Spleen (tissue), 11 donors: Measurements from ENCODE around the gene WDR43. TPM values are rescaled to one million over a fixed set of nuclear protein-coding genes. Genes with fewer than 3 reads are reported as not detected.
A peak's percentile ranks its signal among the peaks of the same experiment; 100 is the strongest.

ENCODE experiments used
- DNase-seq: peaks from one replicate; pipeline ENCODE4 v3.0.0-alpha.2; 2020
- H3K27ac ChIP-seq, 8 donors: fragments of 200-600 bp; sonication (generic) in 7 of 8; 1 replicate in 4 of 8; 2 replicates in 4 of 8; pipeline versions ENCODE4 v1.5.0 to v1.8.0; 2016 to 2021; ENCODE audit warnings: inconsistent platforms in 4 of 8, mild to moderate bottlenecking in 4 of 8, moderate library complexity in 1 of 8
- H3K27me3 ChIP-seq, 7 donors: fragments of 200-600 bp; sonication (generic) in 6 of 7; replicated peaks in 1 of 7; 1 replicate in 4 of 7; 2 replicates in 3 of 7; pipeline versions ENCODE4 v1.5.0 to v1.8.0; 2016 to 2021; ENCODE audit warnings: inconsistent platforms in 3 of 7, mild to moderate bottlenecking in 1 of 7
- H3K36me3 ChIP-seq, 6 donors: fragments of 200-600 bp; sonication (generic) in 5 of 6; 1 replicate in 4 of 6; 2 replicates in 2 of 6; pipeline versions ENCODE4 v1.5.0 to v1.8.0; 2016 to 2021; ENCODE audit warnings: inconsistent platforms in 2 of 6
- H3K4me1 ChIP-seq, 6 donors: fragments of 200-600 bp; sonication (generic) in 5 of 6; 1 replicate in 3 of 6; 2 replicates in 3 of 6; pipeline versions ENCODE4 v1.5.0 to v1.8.0; 2016 to 2021; ENCODE audit warnings: inconsistent platforms in 3 of 6
- H3K4me3 ChIP-seq, 8 donors: fragments of 200-600 bp; sonication (generic) in 7 of 8; 1 replicate in 4 of 8; 2 replicates in 4 of 8; pipeline versions ENCODE4 v1.5.0 to v1.8.0; 2016 to 2021; ENCODE audit warnings: inconsistent platforms in 4 of 8, mild to moderate bottlenecking in 4 of 8, moderate library complexity in 2 of 8
- H3K9me3 ChIP-seq, 8 donors: fragments of 200-600 bp; sonication (generic) in 7 of 8; 1 replicate in 4 of 8; 2 replicates in 4 of 8; pipeline versions ENCODE4 v1.5.0 to v1.8.0; 2016 to 2021; ENCODE audit warnings: inconsistent platforms in 4 of 8
- CTCF ChIP-seq, 11 experiments: fragments of 200-600 bp in 7 of 11; fragments of 450-650 bp in 4 of 11; sonication (generic) in 4 of 11; IDR thresholded peaks in 8 of 11; conservative IDR thresholded peaks in 3 of 11; 1 replicate in 7 of 11; 2 replicates in 4 of 11; pipeline versions ENCODE4 v1.4.0 to v1.8.0; 2016 to 2021; ENCODE audit warnings: antibody characterized with exemption in 11 of 11, inconsistent platforms in 4 of 11, mild to moderate bottlenecking in 1 of 11
- POLR2A ChIP-seq, 3 donors: fragments of 450-650 bp; IDR thresholded peaks; one replicate each; pipeline ENCODE4 v1.5.1; 2017; ENCODE audit warnings: antibody characterized with exemption in 3 of 3, mild to moderate bottlenecking in 1 of 3
- POLR2AphosphoS5 ChIP-seq, 3 donors: sonication (generic); formaldehyde crosslinking; IDR thresholded peaks; one replicate each; pipeline ENCODE4 v1.5.1; 2017; ENCODE audit warnings: antibody characterized with exemption in 3 of 3
- WGBS, 5 donors: extraction: QIAGEN DNeasy Blood & Tissue Kit in 3 of 5; methylation state at CpG; one replicate each; pipeline versions ENCODE4 v1.1.5 to v1.1.7; 2013 to 2018; 5-methylcytosine and 5-hydroxymethylcytosine counted together
- intact Hi-C: fragments of 100-400 bp; cut with DNase I; formaldehyde crosslinking; loops from one replicate; pipeline ENCODE4 v1.15.0; 2023; ENCODE audit warnings: low total_unique reads
- polyA plus RNA-seq, 3 donors: library from polyadenylated mRNA; stranded (reverse); fragments of 200-250 nt; gene quantifications; one replicate each; pipeline ENCODE4 v1.2.1, GENCODE V29; 2013
- total RNA-seq, 7 donors: library from RNA; depleted of rRNA in 3 of 7; stranded (reverse); fragments of >200 nt in 3 of 7; fragmentation: NEBNext Ultra II Directional in 4 of 7; extraction: Animal tissue kit (Norgen Biotek cat#: 25700) in 4 of 7; gene quantifications; one replicate each; pipeline versions ENCODE4 v1.1.0 to v1.2.1, GENCODE V29; 2016 to 2021
- donor health status: healthy with polysubstance abuse.
- donor health status: DM: no; HTN: no; CAD: no; lungs with moderate emphysema.
- donor health status: DM: no; HTN: no; CAD: no.
- donor health status: Bipolar disorder and iron deficiency.
- donor health status: healthy.
- donor health status: DM: no; HTN: no; CAD: no.
- donor health status: DM: yes; HTN: yes; CAD: no.

The WDR43 gene
- total and polyA plus RNA-seq, 10 donors: 10.8 to 49.8 (median 36.5) TPM

GRCh38 chr2:28948160-28948559 is 53.7 kb downstream of the WDR43 start:
- H3K27ac ChIP-seq: no peak overlapping the region
- TF ChIP-seq POLR2AphosphoS5 (IDR thresholded peaks at IDR 0.05): no peak
- TF ChIP-seq POLR2A (IDR thresholded peaks at IDR 0.05): no peak
- no peak for TF ChIP-seq CTCF (IDR thresholded peaks at IDR 0.05 in 8 of 11, conservative IDR thresholded peaks at IDR 0.05 in 3 of 11)
- WGBS, 5 donors: 91 to 98% (median 94%) methylated on average over 2 of the region's 2 CpGs
- H3K27me3 ChIP-seq: no peaks in the 10 kb centered on the region
- DNase-seq: no peak
- H3K9me3 ChIP-seq: peaks cover 0 to 11% (median 4%) of the 10 kb centered on the region in 8 donors
- H3K4me1 ChIP-seq: peaks cover 0 to 18% (median 3%) of the 10 kb centered on the region in 6 donors
- intact Hi-C loops: no loop called here
- H3K36me3 ChIP-seq: peaks cover 0 to 69% (median 51%) of the 10 kb centered on the region in 6 donors
- H3K4me3 ChIP-seq: no peak overlapping the region

GRCh38 chr2:28949190-28949589 is 54.7 kb downstream of the WDR43 start:
- Histone ChIP-seq H3K4me3 (no peak overlapping the region), H3K9me3 (peaks cover 0 to 11% (median 4%) of the 10 kb centered on the region in 8 donors), H3K4me1 (peaks cover 0 to 23% (median 3%) of the 10 kb centered on the region in 6 donors), H3K27ac (no peak overlapping the region), H3K27me3 (no peaks in the 10 kb centered on the region), H3K36me3 (peaks cover 0 to 59% (median 44%) of the 10 kb centered on the region in 6 donors)
- DNase-seq: no peak
- intact Hi-C loops: no loop called here
- TF ChIP-seq CTCF (IDR thresholded peaks at IDR 0.05 in 8 of 11, conservative IDR thresholded peaks at IDR 0.05 in 3 of 11) (no peak), POLR2A (IDR thresholded peaks at IDR 0.05) (no peak), POLR2AphosphoS5 (IDR thresholded peaks at IDR 0.05) (no peak)
- WGBS, 5 donors: 90 to 100% (median 100%) methylated on average over 1 of the region's 1 CpG

- H3K4me1 ChIP-seq: peaks cover 0 to 23% (median 3%) of the 10 kb centered on the region in 6 donors
- TF ChIP-seq CTCF (IDR thresholded peaks at IDR 0.05 in 8 of 11, conservative IDR thresholded peaks at IDR 0.05 in 3 of 11): no peak
- no peak for TF ChIP-seq POLR2A (IDR thresholded peaks at IDR 0.05)
- TF ChIP-seq POLR2AphosphoS5 (IDR thresholded peaks at IDR 0.05): no peak
- H3K9me3 ChIP-seq: peaks cover 0 to 11% (median 4%) of the 10 kb centered on the region in 8 donors
- intact Hi-C loops: no loop called here
- no peaks in the 10 kb centered on the region for H3K27me3 ChIP-seq
- H3K36me3 ChIP-seq: peaks cover 0 to 53% (median 38%) of the 10 kb centered on the region in 6 donors
- H3K4me3 ChIP-seq: no peak overlapping the region
- H3K27ac ChIP-seq: peak overlapping the region in 1 of 8 donors; percentile 87
- WGBS, 5 donors: 85 to 90% (median 89%) methylated on average over 11 of the region's 11 CpGs
- no peak for DNase-seq
Observed at GRCh38 chr2:28949617-28950305, 55.3 kb downstream of the WDR43 start.

GRCh38 chr2:28950941-28951630 is 56.6 kb downstream of the WDR43 start:
- no peak for TF ChIP-seq POLR2AphosphoS5 (IDR thresholded peaks at IDR 0.05)
- TF ChIP-seq POLR2A (IDR thresholded peaks at IDR 0.05): no peak
- TF ChIP-seq CTCF (IDR thresholded peaks at IDR 0.05 in 8 of 11, conservative IDR thresholded peaks at IDR 0.05 in 3 of 11): no peak
- no peak for DNase-seq
- H3K27me3 ChIP-seq: no peaks in the 10 kb centered on the region
- peaks cover 0 to 25% (median 3%) of the 10 kb centered on the region in 6 donors for H3K4me1 ChIP-seq
- H3K4me3 ChIP-seq: no peak overlapping the region
- H3K9me3 ChIP-seq: peaks cover 0 to 11% (median 4%) of the 10 kb centered on the region in 8 donors
- intact Hi-C loops: no loop called here
- peaks cover 0 to 40% (median 26%) of the 10 kb centered on the region in 6 donors for H3K36me3 ChIP-seq
- 95 to 97% (median 96%) methylated on average over 12 of the region's 12 CpGs for WGBS, 5 donors
- H3K27ac ChIP-seq: peak overlapping the region in 4 of 8 donors; percentile 20 to 87 (median 74)
